ENCODE results near the gene POTEG.
"Not testable (repeated sequence)": the region's sequence is repeated elsewhere in the genome, so short reads cannot be mapped to it uniquely, and the experiment has no call there.

POTEG gene

GRCh38 chr14:19434241-19434640 is at the start of gene POTEG:
TSS of gene POTEG (minus strand) at chr14:19434341. CDS start at chr14:19434289, 52 bp downstream.
- not testable (repeated sequence) for DNase-seq (ENCODE audit: insufficient read length, low spot score); FAIRE-seq

DNA sequence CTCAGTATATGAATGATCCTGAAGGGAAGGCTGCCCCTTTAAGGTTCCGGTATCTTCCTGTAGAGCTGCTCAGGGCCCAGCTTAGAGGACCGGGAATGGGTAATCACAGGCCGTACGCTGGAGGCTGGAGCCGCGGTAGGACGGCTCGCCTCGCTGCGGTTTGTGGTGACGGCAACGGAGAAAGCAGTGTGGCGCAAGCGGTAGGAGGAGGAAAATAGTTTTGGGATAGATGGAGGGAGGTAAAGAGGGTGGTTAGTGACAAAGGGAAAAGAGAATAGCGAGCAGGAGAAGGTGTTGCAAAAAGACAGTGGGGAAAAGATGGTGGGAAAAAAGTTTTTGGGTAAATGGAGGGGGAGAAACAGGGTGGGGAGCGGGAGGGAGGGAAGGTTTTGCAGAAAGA is 48.0 kb upstream of the POTEG start:
- DNase-seq (ENCODE audit: insufficient read length, low spot score); FAIRE-seq: not testable (repeated sequence)

GRCh38 chr14:19481421-19481820 is 47.3 kb upstream of the POTEG start:
- DNase-seq (ENCODE audit: insufficient read length, low spot score); FAIRE-seq: not testable (repeated sequence)

DNA sequence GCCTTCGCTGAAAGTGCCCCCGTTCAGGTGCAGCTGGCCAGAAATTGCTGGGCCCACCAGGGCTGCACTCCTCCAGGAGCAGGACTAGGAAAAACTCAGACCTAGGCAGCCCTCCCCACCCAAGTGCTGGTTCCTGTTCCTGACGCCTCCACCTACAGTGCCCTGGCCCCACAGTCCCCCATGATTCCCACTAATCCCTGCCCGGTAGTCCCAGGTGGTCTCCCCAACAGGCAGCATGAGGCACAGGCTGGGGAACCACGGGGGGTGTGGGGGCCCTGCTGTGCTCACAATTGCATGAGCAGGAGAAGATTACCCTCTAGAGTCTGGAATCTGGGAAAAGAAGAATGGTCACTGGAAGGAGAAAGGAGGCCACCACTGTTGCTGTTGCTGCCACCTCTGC is 46.4 kb upstream of the POTEG start:
- not testable (repeated sequence) for DNase-seq (ENCODE audit: insufficient read length, low spot score); FAIRE-seq

DNA sequence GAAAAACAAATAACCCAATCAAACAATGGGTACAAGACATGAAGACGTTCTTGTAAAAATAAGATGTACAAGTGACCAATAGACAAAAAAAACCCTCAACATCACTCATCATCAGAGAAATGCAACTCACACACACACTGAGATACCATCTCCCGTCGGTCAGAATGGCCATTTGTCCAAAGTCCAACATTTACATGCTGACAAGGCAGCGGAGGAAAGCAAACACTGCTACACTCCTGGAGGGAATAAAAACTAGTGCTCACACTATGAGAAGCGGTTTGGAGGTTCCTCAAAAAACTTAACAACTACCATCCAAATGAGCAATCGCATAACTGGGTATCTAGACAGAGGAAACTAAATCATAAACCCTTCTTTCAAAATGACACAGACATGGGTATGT is 11.6 kb upstream of the POTEG start:
- FAIRE-seq; DNase-seq (ENCODE audit: insufficient read length, low spot score): not testable (repeated sequence)

GRCh38 chr14:19439826-19440225 is 5.7 kb upstream of the POTEG start:
- not testable (repeated sequence) for FAIRE-seq; DNase-seq (ENCODE audit: insufficient read length, low spot score)

GRCh38 chr14:19439219-19439618 is 5.1 kb upstream of the POTEG start:
- not testable (repeated sequence) for FAIRE-seq

GRCh38 chr14:19437126-19437443 is 2.9 kb upstream of the POTEG start:
- DNase-seq (ENCODE audit: insufficient read length, low spot score); FAIRE-seq: not testable (repeated sequence)

More at GRCh38 chr14:19439219-19439618, 5.1 kb upstream of the POTEG start:
- not testable (repeated sequence) for DNase-seq (ENCODE audit: insufficient read length, low spot score)

- not testable (repeated sequence) for FAIRE-seq; DNase-seq (ENCODE audit: insufficient read length, low spot score)
Measured at GRCh38 chr14:19436311-19437125, 2.4 kb upstream of the POTEG start.

DNA sequence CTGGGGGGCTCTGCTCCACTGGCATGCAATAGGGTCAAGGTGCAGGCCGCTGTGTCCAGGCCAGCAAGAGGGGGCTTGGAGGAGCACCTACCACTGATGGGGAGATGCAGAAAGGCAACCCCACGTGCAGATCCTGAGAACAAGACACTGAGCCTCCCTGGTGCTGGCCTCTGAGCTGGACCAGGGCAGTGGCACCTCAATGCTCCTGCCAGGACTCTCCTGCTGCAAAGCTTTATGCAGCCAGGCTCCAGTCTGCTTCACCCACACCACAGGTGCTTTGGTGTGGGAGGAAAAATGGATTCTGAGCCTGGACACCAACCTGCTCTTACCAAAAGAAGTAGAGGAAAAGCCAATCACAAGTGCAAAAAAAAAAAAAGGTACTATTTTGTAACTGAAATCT is 1.7 kb upstream of the POTEG start:
- FAIRE-seq; DNase-seq (ENCODE audit: insufficient read length, low spot score): not testable (repeated sequence)

GRCh38 chr14:19434891-19435290 is 750 bp upstream of the POTEG start:
- DNase-seq (ENCODE audit: insufficient read length, low spot score); FAIRE-seq: not testable (repeated sequence)

- not testable (repeated sequence) for DNase-seq (ENCODE audit: insufficient read length, low spot score); FAIRE-seq
Measured at GRCh38 chr14:19433765-19434164, 376 bp downstream of the POTEG start.

- DNase-seq (ENCODE audit: insufficient read length, low spot score); FAIRE-seq: not testable (repeated sequence)
Measured at GRCh38 chr14:19408519-19408918, 25.6 kb downstream of the POTEG start.

GRCh38 chr14:19402097-19402496 is 32.0 kb downstream of the POTEG start:
- FAIRE-seq: not testable (repeated sequence)

DNA sequence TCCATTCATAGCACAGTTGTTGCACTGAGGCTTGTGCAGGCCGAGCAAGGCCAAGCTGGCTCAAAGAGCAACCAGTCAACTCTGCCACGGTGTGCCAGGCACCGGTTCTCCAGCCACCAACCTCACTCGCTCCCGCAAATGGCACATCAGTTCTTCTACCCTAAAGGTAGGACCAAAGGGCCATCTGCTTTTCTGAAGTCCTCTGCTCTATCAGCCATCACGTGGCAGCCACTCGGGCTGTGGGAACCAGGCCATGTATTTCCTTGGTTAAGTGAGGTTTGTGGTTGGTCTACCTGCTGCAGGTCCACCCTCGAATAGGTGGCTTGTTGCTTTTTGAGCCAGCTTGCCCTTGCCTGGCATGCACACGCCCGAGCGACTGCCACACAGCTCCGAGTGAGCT is 39.4 kb downstream of the POTEG start:
- not testable (repeated sequence) for DNase-seq (ENCODE audit: insufficient read length, low spot score); FAIRE-seq

More at GRCh38 chr14:19402097-19402496, 32.0 kb downstream of the POTEG start:
- DNase-seq (ENCODE audit: insufficient read length, low spot score): not testable (repeated sequence)

- DNase-seq (ENCODE audit: insufficient read length, low spot score); FAIRE-seq: not testable (repeated sequence)
Measured at GRCh38 chr14:19390230-19390629, 43.9 kb downstream of the POTEG start.

GRCh38 chr14:19388741-19389140 is 45.4 kb downstream of the POTEG start:
- DNase-seq (ENCODE audit: insufficient read length, low spot score); FAIRE-seq: not testable (repeated sequence)

GRCh38 chr14:19386996-19387395 is 47.1 kb downstream of the POTEG start:
- FAIRE-seq: not testable (repeated sequence)

GRCh38 chr14:19386309-19386708 is 47.8 kb downstream of the POTEG start:
- FAIRE-seq; DNase-seq (ENCODE audit: insufficient read length, low spot score): not testable (repeated sequence)

More at GRCh38 chr14:19386996-19387395, 47.1 kb downstream of the POTEG start:
- DNase-seq (ENCODE audit: insufficient read length, low spot score): not testable (repeated sequence)

DNA sequence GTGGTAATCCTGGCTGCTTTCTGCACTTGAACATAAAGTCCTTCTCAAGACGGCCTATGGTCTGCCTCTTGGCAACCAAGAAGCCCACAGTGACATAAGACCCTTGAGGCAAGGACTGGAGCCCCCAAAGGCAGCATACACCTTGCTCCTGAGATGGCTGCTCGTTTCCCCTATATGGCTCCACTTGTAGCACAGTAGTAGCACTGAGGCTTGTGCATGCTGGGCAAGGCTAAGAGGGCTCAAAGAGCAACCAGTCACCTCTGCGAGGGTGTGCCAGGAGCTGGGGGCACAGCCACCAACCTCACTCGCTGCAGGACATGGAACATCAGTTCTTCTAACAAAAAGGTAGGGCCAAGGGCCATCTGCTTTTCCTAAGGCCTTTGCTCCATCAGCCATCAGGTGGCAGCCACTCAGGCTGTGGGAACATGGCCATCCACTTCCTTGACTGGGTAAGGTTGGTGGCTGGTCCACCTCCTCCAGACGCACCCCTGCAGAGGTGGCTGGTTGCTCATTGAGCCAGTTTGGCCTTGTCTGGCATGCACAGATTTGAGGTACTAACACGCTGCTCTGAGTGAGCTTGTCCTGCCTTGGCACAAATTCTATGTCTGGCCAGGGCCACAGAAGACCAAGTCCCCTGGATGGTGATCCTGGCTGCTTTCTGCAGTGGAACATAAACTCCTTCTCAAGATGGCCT is 49.9 kb downstream of the POTEG start:
- not testable (repeated sequence) for DNase-seq (ENCODE audit: insufficient read length, low spot score); FAIRE-seq

DNA sequence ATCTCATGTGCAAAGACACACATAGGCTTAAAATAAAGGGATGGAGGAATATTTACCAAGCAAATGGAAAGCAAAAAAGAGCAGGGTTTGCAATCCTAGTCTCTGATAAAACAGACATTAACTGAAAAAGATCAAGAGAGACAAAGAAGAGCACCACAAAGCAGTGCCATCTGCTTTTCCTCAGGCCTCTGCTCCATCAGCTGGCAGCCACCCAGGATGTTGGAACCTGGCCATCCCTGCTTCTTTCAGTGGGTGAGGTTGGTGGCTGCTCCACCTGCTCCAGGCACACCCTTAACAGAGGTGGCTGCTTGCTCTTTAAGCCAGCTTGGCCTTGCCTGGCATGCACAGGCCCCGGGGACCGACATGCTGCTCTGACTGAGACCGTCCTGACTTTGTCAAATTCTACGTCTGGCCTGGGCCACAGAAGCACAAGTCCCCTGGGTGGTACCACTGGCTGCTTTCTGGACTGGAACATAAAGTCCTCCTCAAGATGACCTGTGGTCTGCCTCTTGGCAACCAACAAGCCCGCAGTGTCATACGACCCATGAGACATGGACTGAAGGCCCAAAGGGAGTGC is 51.0 kb downstream of the POTEG start:
- not testable (repeated sequence) for DNase-seq (ENCODE audit: insufficient read length, low spot score); FAIRE-seq
